Loucy (cell line): ENCODE results near the gene TXNL4A.

Experiments
- H2AFZ ChIP-seq: fragments of 200-600 bp; sonication (generic); 2 replicates; pipeline ENCODE4 v1.6.0; 2016; ENCODE audit warnings: antibody characterized with exemption, mild to moderate bottlenecking, low read length, moderate library complexity
- H3F3A ChIP-seq: fragments of 200-600 bp; 2 replicates; pipeline ENCODE4 v1.6.0; 2016; ENCODE audit warnings: antibody characterized with exemption, low read depth, mild to moderate bottlenecking
- H3K27me3 ChIP-seq: fragments of 200-600 bp; sonication (generic); 2 replicates; pipeline ENCODE4 v1.6.1; 2014; ENCODE audit warnings: low read length, mild to moderate bottlenecking; ENCODE audit not compliant: insufficient read depth, poor library complexity, severe bottlenecking
- H3K36me3 ChIP-seq: fragments of 200-600 bp; sonication (generic); 2 replicates; pipeline ENCODE4 v1.6.1; 2016; ENCODE audit warnings: low read length; ENCODE audit not compliant: insufficient read depth
- H3K4me1 ChIP-seq: fragments of 200-600 bp; sonication (generic); 2 replicates; pipeline ENCODE4 v1.5.1; 2014; ENCODE audit warnings: low read length, mild to moderate bottlenecking; ENCODE audit not compliant: insufficient read depth, poor library complexity, severe bottlenecking
- H3K4me2 ChIP-seq: fragments of 200-600 bp; sonication (generic); 2 replicates; pipeline ENCODE4 v1.6.0; 2014; ENCODE audit warnings: antibody characterized with exemption, low read length, low read depth, mild to moderate bottlenecking; ENCODE audit not compliant: poor library complexity, severe bottlenecking
- H3K4me3 ChIP-seq: fragments of 200-600 bp; sonication (generic); 2 replicates; pipeline ENCODE4 v1.5.1; 2014; ENCODE audit warnings: low read length, mild to moderate bottlenecking, mixed read lengths; ENCODE audit not compliant: poor library complexity, severe bottlenecking
- H3K79me2 ChIP-seq: fragments of 200-600 bp; sonication (generic); 2 replicates; pipeline ENCODE4 v1.6.1; 2014; ENCODE audit warnings: low read length; ENCODE audit not compliant: insufficient read depth
- H3K9ac ChIP-seq: fragments of 200-600 bp; sonication (generic); 2 replicates; pipeline ENCODE4 v1.6.0; 2014; ENCODE audit warnings: mild to moderate bottlenecking, low read depth, low read length, moderate library complexity; ENCODE audit not compliant: poor library complexity, severe bottlenecking
- H3K9me2 ChIP-seq: fragments of 200-600 bp; sonication (generic); replicated peaks from 2 replicates; pipeline ENCODE4 v1.6.1; 2016; ENCODE audit warnings: low read depth, low read length, mixed read lengths
- H3K9me3 ChIP-seq: fragments of 200-600 bp; sonication (generic); 2 replicates; pipeline ENCODE4 v1.6.1; 2014; ENCODE audit warnings: mild to moderate bottlenecking, antibody characterized with exemption, low read length, low read depth; ENCODE audit not compliant: insufficient read depth
- H4K20me1 ChIP-seq: fragments of 200-600 bp; sonication (generic); 2 replicates; pipeline ENCODE4 v1.6.0; 2014; ENCODE audit warnings: antibody characterized with exemption, low read length, mild to moderate bottlenecking; ENCODE audit not compliant: insufficient read depth, poor library complexity, severe bottlenecking
- CTCF ChIP-seq: fragments of 200-600 bp; sonication (generic); conservative IDR thresholded peaks from 2 replicates; pipeline ENCODE4 v1.5.1; 2014; ENCODE audit warnings: mild to moderate bottlenecking, antibody characterized with exemption, low read length
- EZH2phosphoT487 ChIP-seq: fragments of 200-600 bp; IDR thresholded peaks from 2 replicates; pipeline ENCODE4 v1.6.1; 2018; ENCODE audit warnings: antibody characterized with exemption, mild to moderate bottlenecking, moderate library complexity, borderline replicate concordance

TXNL4A gene

GRCh38 chr18:79979843-79980242, 8.5 kb downstream of the TXNL4A start:
- peak overlapping the region; percentile 23 for H3K9ac ChIP-seq
- H3K4me1 ChIP-seq, result peaks cover 49% of the 10 kb centered on the region
- TF ChIP-seq EZH2phosphoT487 (no peak), CTCF (no peak)
- H3K9me3 ChIP-seq, result no peaks in the 10 kb centered on the region
- no peak overlapping the region for H3K4me3 ChIP-seq
- H3K79me2 ChIP-seq, result peaks cover 99% of the 10 kb centered on the region
- H3F3A ChIP-seq, result no peaks in the 10 kb centered on the region
- H3K9me2 ChIP-seq, result no peaks in the 10 kb centered on the region
- peaks cover 89% of the 10 kb centered on the region for H4K20me1 ChIP-seq
- no peaks in the 10 kb centered on the region for H3K27me3 ChIP-seq
- no peak overlapping the region for H2AFZ ChIP-seq
- H3K4me2 ChIP-seq, result peak overlapping the region; percentile 49
- peaks cover 19% of the 10 kb centered on the region; the same call in 1 of the 2 replicates for H3K36me3 ChIP-seq

DNA sequence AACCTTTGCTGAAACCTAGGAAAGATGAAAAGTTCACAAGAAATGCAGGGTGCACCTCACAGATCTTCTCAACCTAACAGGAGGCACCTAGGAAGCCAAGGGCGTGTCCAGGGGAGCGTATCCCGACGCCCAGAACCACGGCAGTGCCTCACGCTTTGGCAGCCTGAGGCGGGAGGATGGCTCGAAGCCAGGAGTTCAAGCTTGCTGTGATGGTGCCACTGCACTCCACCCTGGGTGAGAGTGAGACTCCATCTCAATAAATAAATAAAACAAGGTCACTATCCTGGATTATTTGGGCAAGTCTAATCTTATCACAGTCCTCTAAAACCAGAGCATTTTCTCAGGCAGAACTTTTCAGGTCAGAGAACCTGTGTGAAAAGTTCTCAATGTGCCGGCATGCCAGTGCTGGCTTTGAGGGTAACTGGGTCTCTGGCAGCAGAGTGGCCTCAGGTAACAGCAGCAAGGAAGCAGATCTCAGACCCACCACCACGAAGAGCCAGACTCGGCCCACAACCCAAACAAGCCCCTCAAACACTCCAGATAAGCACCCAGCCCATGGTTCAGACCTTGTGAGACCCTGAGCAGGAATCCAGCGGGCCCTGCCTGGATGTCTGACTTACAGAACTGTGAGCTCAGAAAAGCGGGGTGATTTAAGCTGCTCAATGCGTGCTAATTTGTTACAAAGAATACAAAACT, 12.2 kb downstream of the TXNL4A start:
- no peak overlapping the region for H3K4me2 ChIP-seq
- no peak overlapping the region for H3K9ac ChIP-seq
- H3K27me3 ChIP-seq, result no peaks in the 10 kb centered on the region
- peaks cover 61% of the 10 kb centered on the region for H4K20me1 ChIP-seq
- no peaks in the 10 kb centered on the region for H3F3A ChIP-seq
- no peak overlapping the region for H3K4me3 ChIP-seq
- peaks cover 18% of the 10 kb centered on the region for H3K4me1 ChIP-seq
- peaks cover 86% of the 10 kb centered on the region for H3K79me2 ChIP-seq
- no peak overlapping the region for H2AFZ ChIP-seq
- no peaks in the 10 kb centered on the region for H3K9me3 ChIP-seq
- TF ChIP-seq EZH2phosphoT487 (no peak), CTCF (no peak)
- peaks cover 54% of the 10 kb centered on the region for H3K36me3 ChIP-seq
- H3K9me2 ChIP-seq, result no peaks in the 10 kb centered on the region

- no peak for TF ChIP-seq EZH2phosphoT487
- no peak for TF ChIP-seq CTCF
- no peak overlapping the region for H3K9ac ChIP-seq
- no peak overlapping the region for H3K4me3 ChIP-seq
- H3K79me2 ChIP-seq, result peaks cover 75% of the 10 kb centered on the region
- no peak overlapping the region for H2AFZ ChIP-seq
- H3K27me3 ChIP-seq, result no peaks in the 10 kb centered on the region
- H3K4me2 ChIP-seq, result no peak overlapping the region
- peaks cover 8% of the 10 kb centered on the region for H3K4me1 ChIP-seq
- H3K9me2 ChIP-seq, result no peaks in the 10 kb centered on the region
- H3K36me3 ChIP-seq, result peaks cover 64% of the 10 kb centered on the region
- H3K9me3 ChIP-seq, result no peaks in the 10 kb centered on the region
- no peaks in the 10 kb centered on the region for H3F3A ChIP-seq
- H4K20me1 ChIP-seq, result peaks cover 55% of the 10 kb centered on the region
Measured at GRCh38 chr18:79975043-79975442, 13.3 kb downstream of the TXNL4A start.
